ENCODE data around the gene TNK2. TPM values are rescaled to one million over a fixed set of nuclear protein-coding genes. Genes with fewer than 3 reads are reported as not detected.
A peak's percentile ranks its signal among the peaks of the same experiment; 100 is the strongest.

TNK2 gene
- polyA plus RNA-seq, 4 donors, result 6.7 to 32.8 (median 16.2) TPM

DNA sequence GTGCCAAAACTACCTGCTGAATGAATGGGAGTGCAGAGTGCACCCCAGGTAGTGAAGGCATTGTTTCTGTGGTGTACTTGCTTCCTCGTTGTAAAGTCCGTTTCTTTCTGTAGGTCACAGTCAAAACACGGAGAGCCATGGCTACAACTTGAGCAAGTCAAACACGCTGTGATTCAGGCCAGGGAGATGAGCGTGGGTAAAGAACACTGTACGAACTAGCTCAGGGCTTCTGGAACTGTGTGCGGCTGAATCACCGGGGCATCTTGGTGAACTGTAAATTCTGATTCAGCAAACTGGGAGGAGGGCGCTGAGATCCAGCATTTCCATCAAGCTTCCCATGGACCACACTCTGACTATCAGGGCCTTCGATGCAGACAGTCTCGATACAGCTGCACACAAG, 5.0 kb upstream of the TNK2 start:
- H3K36me3 ChIP-seq (ENCODE audit: control insufficient read depth in 3 of 3, insufficient read depth in 2 of 3, low read depth in 1 of 3, low read length in 3 of 3), result no peaks in the 10 kb centered on the region
- FAIRE-seq (no peak), DNase-seq (no peak)
- peaks cover 0 to 7% (median 0%) of the 10 kb centered on the region in 3 donors for H3K27me3 ChIP-seq (ENCODE audit: control insufficient read depth in 3 of 3, insufficient read depth in 3 of 3, low read length in 3 of 3)
- H3K4me1 ChIP-seq (ENCODE audit: control insufficient read depth in 3 of 3, insufficient read depth in 2 of 3, low read depth in 1 of 3, low read length in 2 of 3), result peaks cover 0 to 4% (median 3%) of the 10 kb centered on the region in 3 donors
- H3K4me3 ChIP-seq (ENCODE audit: low read depth in 1 of 3, low read length in 3 of 3), result no peak overlapping the region
- no peaks in the 10 kb centered on the region for H3K9me3 ChIP-seq (ENCODE audit: control insufficient read depth in 2 of 2, insufficient read depth in 1 of 2, low read depth in 1 of 2, low read length in 1 of 2)
- no peak overlapping the region for H3K27ac ChIP-seq (ENCODE audit: low read depth in 1 of 3, low read length in 2 of 3)
- WGBS, 3 donors, result 57 to 82% (median 68%) methylated on average over 11 of the region's 11 CpGs

DNA sequence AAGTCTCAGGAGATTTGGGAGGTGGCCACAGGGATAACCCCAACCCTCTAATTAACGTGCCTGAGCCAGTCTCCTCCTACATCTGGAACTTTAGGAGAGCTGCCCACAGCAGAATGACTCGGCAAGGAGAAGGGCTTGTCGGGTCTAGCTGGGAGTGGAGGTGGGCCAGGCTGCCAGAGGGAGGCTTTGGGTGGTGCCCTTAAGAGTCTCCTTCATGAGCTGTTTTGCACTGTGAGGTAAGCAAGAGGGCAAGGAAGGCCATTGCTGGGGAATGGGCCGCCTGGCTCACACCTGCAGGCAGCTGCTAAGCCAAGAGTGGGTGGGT, 3.6 kb upstream of the TNK2 start:
- DNase-seq (no peak), FAIRE-seq (no peak)
- Histone ChIP-seq H3K36me3 (ENCODE audit: control insufficient read depth in 3 of 3, insufficient read depth in 2 of 3, low read depth in 1 of 3, low read length in 3 of 3) (peaks cover 0 to 3% (median 0%) of the 10 kb centered on the region in 3 donors), H3K9me3 (ENCODE audit: control insufficient read depth in 2 of 2, insufficient read depth in 1 of 2, low read depth in 1 of 2, low read length in 1 of 2) (no peaks in the 10 kb centered on the region), H3K27ac (ENCODE audit: low read depth in 1 of 3, low read length in 2 of 3) (no peak overlapping the region), H3K4me3 (ENCODE audit: low read depth in 1 of 3, low read length in 3 of 3) (no peak overlapping the region), H3K27me3 (ENCODE audit: control insufficient read depth in 3 of 3, insufficient read depth in 3 of 3, low read length in 3 of 3) (peaks cover 0 to 7% (median 0%) of the 10 kb centered on the region in 3 donors), H3K4me1 (ENCODE audit: control insufficient read depth in 3 of 3, insufficient read depth in 2 of 3, low read depth in 1 of 3, low read length in 2 of 3) (peaks cover 3 to 17% (median 4%) of the 10 kb centered on the region in 3 donors)
- WGBS, 3 donors, result 77 to 87% (median 85%) methylated on average over 4 of the region's 4 CpGs

DNA sequence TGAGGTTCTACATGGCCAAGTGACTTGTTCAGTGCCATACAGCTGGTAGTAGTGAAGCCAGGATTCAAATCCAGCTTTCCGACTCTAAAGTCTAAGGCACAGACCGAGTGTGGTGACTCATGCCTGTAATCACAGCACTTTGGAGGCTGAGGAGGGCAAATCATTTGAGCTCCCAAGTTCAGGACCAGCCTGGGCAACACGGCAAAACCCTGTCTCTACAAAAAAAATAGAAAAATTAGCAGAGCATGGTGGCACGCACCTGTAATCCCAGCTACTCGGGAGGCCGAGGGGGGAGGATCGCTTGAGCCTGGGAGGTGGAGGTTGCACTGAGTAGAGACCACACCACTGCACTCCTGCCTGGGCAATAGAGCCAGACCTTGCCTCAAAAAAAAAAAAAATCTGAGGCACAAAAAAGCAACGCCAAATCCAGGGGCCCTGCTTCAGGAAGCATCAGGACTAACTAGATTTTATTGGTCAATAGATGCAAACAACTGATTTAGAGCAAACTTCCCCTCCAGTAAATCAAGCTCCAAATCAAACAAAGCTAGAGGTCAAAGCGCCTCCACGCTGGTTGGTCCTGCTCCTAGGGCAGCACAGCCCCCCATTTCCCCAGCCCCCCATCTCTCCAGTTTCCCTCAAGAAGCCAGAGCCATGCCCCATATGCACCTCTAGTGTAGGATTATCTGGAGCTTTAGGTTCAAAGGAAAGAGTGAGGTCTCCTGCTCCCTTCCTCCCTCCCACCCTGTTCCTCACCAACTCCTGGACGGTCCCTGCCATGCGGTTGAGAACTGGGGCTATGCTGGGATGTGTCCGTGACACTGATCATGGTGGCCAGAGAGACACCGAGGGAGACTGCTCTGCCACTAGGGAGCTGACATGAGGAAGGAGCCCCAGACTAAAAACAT, 2.9 kb upstream of the TNK2 start:
- FAIRE-seq, result no peak
- 79 to 87% (median 87%) methylated on average over 14 of the region's 14 CpGs for WGBS, 3 donors
- Histone ChIP-seq H3K27ac (ENCODE audit: low read depth in 1 of 3, low read length in 2 of 3) (no peak overlapping the region), H3K9me3 (ENCODE audit: control insufficient read depth in 2 of 2, insufficient read depth in 1 of 2, low read depth in 1 of 2, low read length in 1 of 2) (no peaks in the 10 kb centered on the region), H3K4me3 (ENCODE audit: low read depth in 1 of 3, low read length in 3 of 3) (no peak overlapping the region), H3K27me3 (ENCODE audit: control insufficient read depth in 3 of 3, insufficient read depth in 3 of 3, low read length in 3 of 3) (peaks cover 0 to 5% (median 0%) of the 10 kb centered on the region in 3 donors), H3K36me3 (ENCODE audit: control insufficient read depth in 3 of 3, insufficient read depth in 2 of 3, low read depth in 1 of 3, low read length in 3 of 3) (peaks cover 0 to 7% (median 0%) of the 10 kb centered on the region in 3 donors), H3K4me1 (ENCODE audit: control insufficient read depth in 3 of 3, insufficient read depth in 2 of 3, low read depth in 1 of 3, low read length in 2 of 3) (peaks cover 4 to 22% (median 5%) of the 10 kb centered on the region in 3 donors)
- DNase-seq, result no peak

DNA sequence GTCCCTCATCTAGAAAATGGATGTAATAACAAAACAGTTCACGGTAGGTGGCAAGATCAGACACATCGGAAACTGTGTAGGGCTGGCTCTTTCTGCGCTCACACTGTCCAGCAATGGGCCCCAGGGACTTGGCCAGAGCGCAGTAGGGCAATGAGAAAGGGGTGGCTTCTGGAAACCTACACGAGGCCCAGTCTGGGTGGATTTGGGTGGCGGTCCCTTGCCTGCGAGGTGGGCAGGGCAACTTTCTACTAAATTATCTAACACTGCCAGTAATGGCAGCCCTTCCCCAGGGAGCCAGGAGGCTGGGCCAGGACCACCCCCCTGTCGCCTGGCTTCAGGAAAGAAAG, 2.1 kb upstream of the TNK2 start:
- Histone ChIP-seq H3K4me1 (ENCODE audit: control insufficient read depth in 3 of 3, insufficient read depth in 2 of 3, low read depth in 1 of 3, low read length in 2 of 3) (peaks cover 4 to 22% (median 7%) of the 10 kb centered on the region in 3 donors), H3K27me3 (ENCODE audit: control insufficient read depth in 3 of 3, insufficient read depth in 3 of 3, low read length in 3 of 3) (no peaks in the 10 kb centered on the region), H3K27ac (ENCODE audit: low read depth in 1 of 3, low read length in 2 of 3) (no peak overlapping the region), H3K9me3 (ENCODE audit: control insufficient read depth in 2 of 2, insufficient read depth in 1 of 2, low read depth in 1 of 2, low read length in 1 of 2) (no peaks in the 10 kb centered on the region), H3K36me3 (ENCODE audit: control insufficient read depth in 3 of 3, insufficient read depth in 2 of 3, low read depth in 1 of 3, low read length in 3 of 3) (peaks cover 0 to 7% (median 0%) of the 10 kb centered on the region in 3 donors), H3K4me3 (ENCODE audit: low read depth in 1 of 3, low read length in 3 of 3) (no peak overlapping the region)
- no peak for FAIRE-seq
- DNase-seq, result no peak
- whole genome bisulfite sequencing, 3 donors, result 87 to 91% (median 88%) methylated on average over 8 of the region's 8 CpGs

DNA sequence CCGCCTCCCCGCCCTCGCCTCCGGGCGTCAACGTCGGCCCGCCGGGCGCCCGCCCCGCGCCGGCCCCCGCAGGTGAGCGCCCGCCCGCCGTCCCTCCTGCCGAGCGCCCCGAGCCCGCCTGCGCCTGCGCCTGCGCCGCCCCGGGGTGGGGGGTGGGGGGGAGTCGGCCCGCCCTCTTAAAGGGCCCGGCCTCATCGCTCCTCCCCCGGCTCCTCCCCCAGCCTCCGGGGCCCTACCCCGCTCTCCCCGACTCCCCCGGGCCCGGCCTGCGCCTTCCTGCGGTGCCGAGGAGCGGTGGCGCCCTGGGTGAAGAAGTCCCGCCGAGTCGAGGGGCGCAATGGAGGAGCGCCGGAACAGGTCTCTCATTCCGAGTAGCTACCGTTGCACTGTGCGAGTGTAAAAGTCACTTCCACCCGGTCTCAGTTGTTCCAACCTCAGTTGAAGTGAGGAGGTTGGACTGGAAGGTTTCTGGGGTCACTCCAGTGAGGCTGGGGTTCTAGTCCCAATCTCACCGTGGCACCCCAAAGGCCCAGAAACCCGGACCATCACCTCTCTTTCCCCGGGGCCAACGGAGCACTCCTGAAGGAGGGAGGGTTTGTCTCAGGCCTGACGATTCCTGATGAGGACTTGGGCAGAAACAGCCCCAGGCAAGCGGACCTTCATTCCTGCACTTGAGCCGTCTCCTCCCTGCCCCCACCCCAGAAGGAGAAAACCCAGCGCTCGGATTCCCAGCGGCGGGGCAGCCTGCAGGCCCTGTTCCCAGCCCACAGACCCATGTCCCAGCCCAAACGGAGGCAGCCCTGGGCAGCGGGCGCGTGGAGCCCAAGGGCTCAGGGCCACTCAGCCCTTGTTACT, 1.5 kb upstream of the TNK2 start:
- WGBS, 3 donors, result 15 to 29% (median 16%) methylated on average over 35 to 68 of the region's 68 CpGs
- Histone ChIP-seq H3K4me3 (ENCODE audit: low read depth in 1 of 3, low read length in 3 of 3) (peak overlapping the region; percentile 55 to 83 (median 69)), H3K36me3 (ENCODE audit: control insufficient read depth in 3 of 3, insufficient read depth in 2 of 3, low read depth in 1 of 3, low read length in 3 of 3) (peaks cover 0 to 7% (median 0%) of the 10 kb centered on the region in 3 donors), H3K4me1 (ENCODE audit: control insufficient read depth in 3 of 3, insufficient read depth in 2 of 3, low read depth in 1 of 3, low read length in 2 of 3) (peaks cover 4 to 22% (median 7%) of the 10 kb centered on the region in 3 donors), H3K27me3 (ENCODE audit: control insufficient read depth in 3 of 3, insufficient read depth in 3 of 3, low read length in 3 of 3) (no peaks in the 10 kb centered on the region), H3K9me3 (ENCODE audit: control insufficient read depth in 2 of 2, insufficient read depth in 1 of 2, low read depth in 1 of 2, low read length in 1 of 2) (no peaks in the 10 kb centered on the region), H3K27ac (ENCODE audit: low read depth in 1 of 3, low read length in 2 of 3) (peak overlapping the region; percentile 6 to 61 (median 21))
- no peak for FAIRE-seq
- DNase-seq, result peak; percentile 85 to 94

DNA sequence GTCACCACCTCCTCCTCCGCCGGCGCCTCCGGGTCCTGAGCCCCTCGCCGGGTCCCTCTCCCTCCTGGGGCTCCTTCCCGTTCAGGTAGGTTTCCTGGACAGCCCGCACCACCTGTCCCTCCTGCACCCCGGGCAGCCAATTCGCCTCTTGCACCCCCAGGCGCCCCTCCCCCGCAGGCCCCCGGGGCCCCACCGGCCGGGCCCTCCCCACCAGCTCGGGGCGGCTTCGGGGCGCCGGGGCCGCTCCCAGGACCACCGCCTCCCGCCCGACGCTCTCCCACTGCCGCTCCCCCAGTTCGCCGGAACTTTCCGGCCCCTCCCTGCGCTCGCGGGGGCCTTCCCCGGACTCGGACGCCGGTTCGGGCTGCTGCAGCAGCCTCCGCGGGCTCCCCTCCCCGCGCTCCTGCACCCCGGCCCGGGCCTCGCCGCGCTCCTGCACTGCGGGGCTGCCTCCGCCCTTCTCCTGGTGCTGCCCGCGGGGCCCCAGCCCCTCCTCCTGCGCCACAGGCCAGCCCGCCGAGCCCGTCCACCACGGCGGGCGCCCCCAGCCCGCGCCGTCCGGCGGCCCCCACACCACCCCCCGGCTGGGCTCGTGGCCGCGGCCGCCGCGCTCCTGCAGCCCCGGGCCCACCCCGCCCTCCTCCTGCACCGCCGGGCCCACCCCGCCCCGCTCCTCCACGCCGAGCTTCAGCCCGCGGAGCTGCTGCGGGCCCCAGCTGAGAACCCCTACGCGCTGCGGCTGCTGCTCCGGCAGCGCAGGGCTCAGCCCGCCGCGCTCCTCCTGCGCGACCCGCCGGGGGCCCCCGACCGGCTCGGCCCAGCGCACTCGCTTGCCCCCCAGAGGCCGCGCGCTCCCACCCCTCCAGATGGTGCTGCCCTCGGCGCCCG, 587 bp upstream of the TNK2 start:
- Histone ChIP-seq H3K36me3 (ENCODE audit: control insufficient read depth in 3 of 3, insufficient read depth in 2 of 3, low read depth in 1 of 3, low read length in 3 of 3) (peaks cover 0 to 7% (median 0%) of the 10 kb centered on the region in 3 donors), H3K4me1 (ENCODE audit: control insufficient read depth in 3 of 3, insufficient read depth in 2 of 3, low read depth in 1 of 3, low read length in 2 of 3) (peaks cover 4 to 22% (median 7%) of the 10 kb centered on the region in 3 donors), H3K9me3 (ENCODE audit: control insufficient read depth in 2 of 2, insufficient read depth in 1 of 2, low read depth in 1 of 2, low read length in 1 of 2) (no peaks in the 10 kb centered on the region), H3K27ac (ENCODE audit: low read depth in 1 of 3, low read length in 2 of 3) (peak overlapping the region in 2 of 3 donors; percentile 52 to 91), H3K27me3 (ENCODE audit: control insufficient read depth in 3 of 3, insufficient read depth in 3 of 3, low read length in 3 of 3) (no peaks in the 10 kb centered on the region), H3K4me3 (ENCODE audit: low read depth in 1 of 3, low read length in 3 of 3) (peak overlapping the region; percentile 54 to 83 (median 69))
- DNase-seq (peak in 1 of 2 donors; percentile 65), FAIRE-seq (no peak)
- WGBS, 3 donors, result 0 to 1% (median 1%) methylated on average over 22 to 103 of the region's 103 CpGs

DNA sequence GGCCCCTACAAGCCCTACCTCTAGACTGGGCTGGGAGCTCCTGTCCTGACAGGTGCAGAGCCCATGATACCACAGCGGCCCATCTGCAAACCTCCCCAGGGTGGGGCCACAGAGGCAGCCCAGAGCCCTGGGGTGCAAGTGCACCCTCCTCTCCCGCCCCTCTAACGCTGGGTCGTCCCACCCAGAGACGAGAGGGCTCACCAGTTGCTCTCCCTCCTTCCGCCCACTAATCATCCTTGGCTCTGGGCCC, 742 bp downstream of the TNK2 start:
- H3K4me1 ChIP-seq (ENCODE audit: control insufficient read depth in 3 of 3, insufficient read depth in 2 of 3, low read depth in 1 of 3, low read length in 2 of 3), result peaks cover 4 to 22% (median 7%) of the 10 kb centered on the region in 3 donors
- WGBS, 3 donors, result 0 to 13% (median 3%) methylated on average over 6 of the region's 6 CpGs
- FAIRE-seq (no peak), DNase-seq (no peak)
- peak overlapping the region in 2 of 3 donors; percentile 54 to 83 for H3K4me3 ChIP-seq (ENCODE audit: low read depth in 1 of 3, low read length in 3 of 3)
- H3K27me3 ChIP-seq (ENCODE audit: control insufficient read depth in 3 of 3, insufficient read depth in 3 of 3, low read length in 3 of 3), result no peaks in the 10 kb centered on the region
- H3K9me3 ChIP-seq (ENCODE audit: control insufficient read depth in 2 of 2, insufficient read depth in 1 of 2, low read depth in 1 of 2, low read length in 1 of 2), result no peaks in the 10 kb centered on the region
- peak overlapping the region in 2 of 3 donors; percentile 52 to 91 for H3K27ac ChIP-seq (ENCODE audit: low read depth in 1 of 3, low read length in 2 of 3)
- peaks cover 0 to 7% (median 0%) of the 10 kb centered on the region in 3 donors for H3K36me3 ChIP-seq (ENCODE audit: control insufficient read depth in 3 of 3, insufficient read depth in 2 of 3, low read depth in 1 of 3, low read length in 3 of 3)

Data from small intestine (tissue), 7 donors.